ENCODE data around the gene TMCC3. TPM values are rescaled to one million over a fixed set of nuclear protein-coding genes. Genes with fewer than 3 reads are reported as not detected.

TMCC3 gene
- total RNA-seq, 1 experiment from 2014 or later = 0.49 TPM

- TF ChIP-seq EZH2 (IDR thresholded peaks at IDR 0.05; ENCODE audit: borderline replicate concordance, low read depth, low read length, poor library complexity, severe bottlenecking) (no peak), CTCF (conservative IDR thresholded peaks at IDR 0.05; ENCODE audit: low read depth, low read length) (no peak)
- Histone ChIP-seq H3K36me3 (ENCODE audit: insufficient read depth, low read length, poor library complexity, severe bottlenecking) (no peaks in the 10 kb centered on the region), H3K27me3 (replicated peaks; ENCODE audit: insufficient read depth, low read depth, low read length, poor library complexity) (no peaks in the 10 kb centered on the region), H3K4me1 (ENCODE audit: insufficient read depth, low read length, poor library complexity, severe bottlenecking) (no peaks in the 10 kb centered on the region), H3K27ac (ENCODE audit: low read depth, low read length, poor library complexity, severe bottlenecking) (no peak overlapping the region), H3K4me3 (ENCODE audit: low read depth, low read length, poor library complexity, severe bottlenecking) (no peak overlapping the region), H3K9me3 (ENCODE audit: low read depth, low read length, poor library complexity, severe bottlenecking) (no peaks in the 10 kb centered on the region)
- POLR2A ChIA-PET (ENCODE audit: low non-redundant PET) = no interaction called here
- no peak for DNase-seq (ENCODE audit: low spot score)
- CTCF ChIA-PET = no interaction called here
- BruUV-seq (replicated peaks) = no TSS peak
- intact Hi-C loops (cut with micrococcal nuclease; ENCODE audit: unreplicated experiment) = no loop called here
Measured at GRCh38 chr12:94587266-94588241, 62.8 kb downstream of the TMCC3 start.

GRCh38 chr12:94586589-94587259, 63.6 kb downstream of the TMCC3 start:
- Histone ChIP-seq H3K27ac (ENCODE audit: low read depth, low read length, poor library complexity, severe bottlenecking) (no peak overlapping the region), H3K4me1 (ENCODE audit: insufficient read depth, low read length, poor library complexity, severe bottlenecking) (no peaks in the 10 kb centered on the region), H3K36me3 (ENCODE audit: insufficient read depth, low read length, poor library complexity, severe bottlenecking) (no peaks in the 10 kb centered on the region), H3K9me3 (ENCODE audit: low read depth, low read length, poor library complexity, severe bottlenecking) (no peaks in the 10 kb centered on the region), H3K27me3 (replicated peaks; ENCODE audit: insufficient read depth, low read depth, low read length, poor library complexity) (no peaks in the 10 kb centered on the region), H3K4me3 (ENCODE audit: low read depth, low read length, poor library complexity, severe bottlenecking) (no peak overlapping the region)
- CTCF ChIA-PET = no interaction called here
- DNase-seq (ENCODE audit: low spot score) = no peak
- intact Hi-C loops (cut with micrococcal nuclease; ENCODE audit: unreplicated experiment) = no loop called here
- no TSS peak for BruUV-seq (replicated peaks)
- no peak for TF ChIP-seq EZH2 (IDR thresholded peaks at IDR 0.05; ENCODE audit: borderline replicate concordance, low read depth, low read length, poor library complexity, severe bottlenecking)
- no peak for TF ChIP-seq CTCF (conservative IDR thresholded peaks at IDR 0.05; ENCODE audit: low read depth, low read length)
- POLR2A ChIA-PET (ENCODE audit: low non-redundant PET) = no interaction called here

- H3K9me3 ChIP-seq (ENCODE audit: low read depth, low read length, poor library complexity, severe bottlenecking) = no peaks in the 10 kb centered on the region
- TF ChIP-seq CTCF (conservative IDR thresholded peaks at IDR 0.05; ENCODE audit: low read depth, low read length) (no peak), EZH2 (IDR thresholded peaks at IDR 0.05; ENCODE audit: borderline replicate concordance, low read depth, low read length, poor library complexity, severe bottlenecking) (no peak)
- no peaks in the 10 kb centered on the region for H3K27me3 ChIP-seq (replicated peaks; ENCODE audit: insufficient read depth, low read depth, low read length, poor library complexity)
- no peaks in the 10 kb centered on the region for H3K36me3 ChIP-seq (ENCODE audit: insufficient read depth, low read length, poor library complexity, severe bottlenecking)
- H3K4me3 ChIP-seq (ENCODE audit: low read depth, low read length, poor library complexity, severe bottlenecking) = no peak overlapping the region
- no peaks in the 10 kb centered on the region for H3K4me1 ChIP-seq (ENCODE audit: insufficient read depth, low read length, poor library complexity, severe bottlenecking)
- intact Hi-C loops (cut with micrococcal nuclease; ENCODE audit: unreplicated experiment) = no loop called here
- no TSS peak for BruUV-seq (replicated peaks)
- DNase-seq (ENCODE audit: low spot score) = no peak
- no peak overlapping the region for H3K27ac ChIP-seq (ENCODE audit: low read depth, low read length, poor library complexity, severe bottlenecking)
- CTCF ChIA-PET = no interaction called here
- POLR2A ChIA-PET (ENCODE audit: low non-redundant PET) = no interaction called here
Measured at GRCh38 chr12:94585626-94586025, 64.7 kb downstream of the TMCC3 start.
